Adrenal gland (tissue), 12 donors: ENCODE results near the gene WDR19. TPM values are rescaled to one million over a fixed set of nuclear protein-coding genes. Genes with fewer than 3 reads are reported as not detected.

Experiments
- DNase-seq, 7 donors: peaks; one replicate each; pipeline ENCODE4 v3.0.0-alpha.2; 2019 to 2020
- H3K27ac ChIP-seq, 5 donors: fragments of 200-600 bp; sonication (generic) in 4 of 5; 1 replicate in 3 of 5; 2 replicates in 2 of 5; pipeline versions ENCODE4 v1.5.1 to v1.8.0; 2016 to 2020; ENCODE audit warnings: mild to moderate bottlenecking in 1 of 5
- H3K27me3 ChIP-seq: fragments of 200-600 bp; 2 replicates; pipeline ENCODE4 v1.8.0; 2021
- H3K36me3 ChIP-seq, 2 donors: fragments of 200-600 bp; replicated peaks in 1 of 2; 1 replicate in 1 of 2; 2 replicates in 1 of 2; pipeline versions ENCODE4 v1.5.1 to v1.8.0; 2018 to 2022
- H3K4me1 ChIP-seq, 2 donors: fragments of 200-600 bp; replicated peaks in 1 of 2; 1 replicate in 1 of 2; 2 replicates in 1 of 2; pipeline versions ENCODE4 v1.5.1 to v1.8.0; 2018 to 2021
- H3K4me3 ChIP-seq, 4 donors: fragments of 200-600 bp; sonication (generic) in 3 of 4; one replicate each; pipeline ENCODE4 v1.5.1; 2016 to 2018
- H3K9me3 ChIP-seq, 3 donors: fragments of 200-600 bp; sonication (generic) in 1 of 3; replicated peaks in 1 of 3; 1 replicate in 2 of 3; 2 replicates in 1 of 3; pipeline versions ENCODE4 v1.5.1 to v1.8.0; 2016 to 2021
- POLR2A ChIP-seq, 2 donors: fragments of 450-650 bp; IDR thresholded peaks; one replicate each; pipeline ENCODE4 v1.6.1; 2017; ENCODE audit warnings: antibody characterized with exemption in 2 of 2, mild to moderate bottlenecking in 2 of 2, moderate library complexity in 1 of 2
- WGBS, 4 donors: extraction: QIAGEN DNeasy Blood & Tissue Kit in 2 of 4; methylation state at CpG; one replicate each; pipeline versions ENCODE4 v1.1.5 to v1.1.7; 2013 to 2017; 5-methylcytosine and 5-hydroxymethylcytosine counted together
- intact Hi-C, 2 donors: fragments of 100-400 bp; cut with DNase I; formaldehyde crosslinking; loops; one replicate each; pipeline versions ENCODE4 v1.14.1 to v1.15.0; 2022 to 2023
- polyA plus RNA-seq, 3 donors: library from polyadenylated mRNA; stranded (reverse); fragments of 200-250 nt in 2 of 3; fragments of 350-450 nt in 1 of 3; fragmentation: Illumina TruSeq in 1 of 3; extraction: RNeasy Lipid Tissue Mini Kit (QIAGEN cat#74804) in 1 of 3; gene quantifications; one replicate each; pipeline ENCODE4 v1.2.3, GENCODE V29; 2013 to 2014
- total RNA-seq, 9 donors: library from RNA; depleted of rRNA in 4 of 9; stranded (reverse); fragments of >200 nt in 4 of 9; fragments of 120-200 nt in 1 of 9; fragmentation: NEBNext Ultra II Directional in 1 of 9; extraction: Animal tissue kit (Norgen Biotek cat#: 25700) in 1 of 9; gene quantifications; one replicate each; pipeline versions ENCODE4 v1.1.0 to v1.2.4, GENCODE V29; 2013 to 2023
- TF ChIP-seq, protein P1 (sequence below), 6 experiments: fragments of 450-650 bp in 4 of 6; fragments of 200-600 bp in 2 of 6; sonication (generic) in 1 of 6; IDR thresholded peaks; 1 replicate in 5 of 6; 2 replicates in 1 of 6; pipeline versions ENCODE4 v1.5.1 to v1.8.0; 2016 to 2021; ENCODE audit warnings: antibody characterized with exemption in 6 of 6, mild to moderate bottlenecking in 2 of 6, moderate library complexity in 1 of 6
- donor health status: healthy with polysubstance abuse.
- donor health status: Bipolar disorder and iron deficiency.
- donor health status: DM: yes; HTN: yes; CAD: no.
- donor health status: DM: no; HTN: no; CAD: no.
- donor health status: DM: no; HTN: no; CAD: no.
- donor health status: DM: yes; HTN: yes; CAD: no.

WDR19 gene
- total and polyA plus RNA-seq, 12 donors, result 11.3 to 136 (median 42.6) TPM

DNA sequence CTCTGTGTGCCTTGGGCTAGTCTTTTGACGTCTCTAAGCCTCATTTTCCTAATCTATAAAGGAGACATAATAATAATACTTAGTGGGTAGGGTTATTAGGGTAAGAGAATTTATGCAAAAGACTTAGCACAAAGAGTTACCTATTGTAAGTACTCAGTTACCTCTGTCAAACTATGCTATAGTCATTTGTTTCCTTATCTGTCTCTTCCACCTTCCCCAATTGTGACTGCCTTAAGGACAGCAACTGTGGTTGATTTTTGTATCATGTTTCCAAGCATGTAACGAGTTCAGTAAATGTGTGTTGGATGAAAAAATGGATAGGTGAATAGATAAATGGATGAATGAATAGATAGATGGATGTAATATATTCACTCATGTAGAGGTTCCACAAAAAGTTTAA is 48.1 kb downstream of the WDR19 start:
- no peak overlapping the region for H3K27ac ChIP-seq
- H3K9me3 ChIP-seq, result no peaks in the 10 kb centered on the region
- TF ChIP-seq, protein P1, sequence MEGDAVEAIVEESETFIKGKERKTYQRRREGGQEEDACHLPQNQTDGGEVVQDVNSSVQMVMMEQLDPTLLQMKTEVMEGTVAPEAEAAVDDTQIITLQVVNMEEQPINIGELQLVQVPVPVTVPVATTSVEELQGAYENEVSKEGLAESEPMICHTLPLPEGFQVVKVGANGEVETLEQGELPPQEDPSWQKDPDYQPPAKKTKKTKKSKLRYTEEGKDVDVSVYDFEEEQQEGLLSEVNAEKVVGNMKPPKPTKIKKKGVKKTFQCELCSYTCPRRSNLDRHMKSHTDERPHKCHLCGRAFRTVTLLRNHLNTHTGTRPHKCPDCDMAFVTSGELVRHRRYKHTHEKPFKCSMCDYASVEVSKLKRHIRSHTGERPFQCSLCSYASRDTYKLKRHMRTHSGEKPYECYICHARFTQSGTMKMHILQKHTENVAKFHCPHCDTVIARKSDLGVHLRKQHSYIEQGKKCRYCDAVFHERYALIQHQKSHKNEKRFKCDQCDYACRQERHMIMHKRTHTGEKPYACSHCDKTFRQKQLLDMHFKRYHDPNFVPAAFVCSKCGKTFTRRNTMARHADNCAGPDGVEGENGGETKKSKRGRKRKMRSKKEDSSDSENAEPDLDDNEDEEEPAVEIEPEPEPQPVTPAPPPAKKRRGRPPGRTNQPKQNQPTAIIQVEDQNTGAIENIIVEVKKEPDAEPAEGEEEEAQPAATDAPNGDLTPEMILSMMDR (IDR thresholded peaks at IDR 0.05), result no peak
- TF ChIP-seq POLR2A (IDR thresholded peaks at IDR 0.05), result no peak
- H3K36me3 ChIP-seq, result no peaks in the 10 kb centered on the region
- no peak overlapping the region for H3K4me3 ChIP-seq
- intact Hi-C loops, result no loop called here
- WGBS, 4 donors, result 93 to 100% (median 97%) methylated on average over 2 of the region's 2 CpGs
- DNase-seq, result no peak
- no peaks in the 10 kb centered on the region for H3K27me3 ChIP-seq
- H3K4me1 ChIP-seq, result no peaks in the 10 kb centered on the region

DNA sequence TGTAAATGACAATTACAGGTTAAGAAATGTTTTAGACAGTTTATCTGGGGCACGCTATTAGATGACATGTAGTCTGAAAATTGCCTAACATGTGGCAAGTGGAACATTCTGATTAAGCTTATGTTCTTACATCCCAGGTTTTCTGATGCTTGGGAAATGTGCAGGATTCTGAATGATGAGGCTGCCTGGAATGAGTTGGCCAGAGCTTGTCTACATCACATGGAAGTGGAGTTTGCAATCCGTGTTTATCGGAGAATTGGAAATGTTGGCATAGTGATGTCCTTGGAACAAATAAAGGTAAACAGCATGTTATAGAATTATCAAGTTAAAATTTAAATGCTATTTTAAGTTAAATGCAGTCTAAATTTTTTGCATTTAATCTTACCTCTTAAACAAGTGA is 49.3 kb downstream of the WDR19 start:
- no peak for DNase-seq
- Histone ChIP-seq H3K4me1 (no peaks in the 10 kb centered on the region), H3K36me3 (peaks cover 0 to 3% of the 10 kb centered on the region in 2 donors), H3K27me3 (no peaks in the 10 kb centered on the region), H3K9me3 (no peaks in the 10 kb centered on the region), H3K4me3 (no peak overlapping the region), H3K27ac (no peak overlapping the region)
- intact Hi-C loops, result no loop called here
- WGBS, 4 donors, result 96 to 99% (median 98%) methylated on average over 3 of the region's 3 CpGs
- no peak for TF ChIP-seq POLR2A (IDR thresholded peaks at IDR 0.05)
- TF ChIP-seq, protein P1 (IDR thresholded peaks at IDR 0.05), result no peak

DNA sequence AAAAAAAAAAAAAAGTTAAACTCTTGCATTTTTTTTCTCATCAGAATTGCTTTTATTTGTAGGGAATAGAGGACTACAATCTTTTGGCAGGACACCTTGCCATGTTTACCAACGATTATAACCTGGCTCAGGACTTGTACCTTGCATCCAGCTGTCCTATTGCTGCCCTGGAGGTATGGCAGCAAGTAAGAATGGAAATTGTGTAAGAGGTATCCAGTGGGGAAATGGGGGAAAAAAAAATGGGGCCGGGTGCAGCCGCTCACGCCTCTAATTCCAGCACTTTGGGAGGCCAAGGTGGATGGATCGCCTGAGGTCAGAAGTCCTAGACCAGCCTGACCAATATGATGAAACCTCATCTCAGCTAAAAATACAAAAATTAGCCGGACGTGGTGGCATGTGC is 49.8 kb downstream of the WDR19 start:
- Histone ChIP-seq H3K9me3 (no peaks in the 10 kb centered on the region), H3K27ac (no peak overlapping the region), H3K4me3 (no peak overlapping the region), H3K36me3 (peaks cover 0 to 6% of the 10 kb centered on the region in 2 donors), H3K27me3 (no peaks in the 10 kb centered on the region), H3K4me1 (no peaks in the 10 kb centered on the region)
- intact Hi-C loops, result no loop called here
- TF ChIP-seq, protein P1 (IDR thresholded peaks at IDR 0.05), result no peak
- TF ChIP-seq POLR2A (IDR thresholded peaks at IDR 0.05), result no peak
- WGBS, 4 donors, result 86 to 97% (median 95%) methylated on average over 7 of the region's 7 CpGs
- no peak for DNase-seq

DNA sequence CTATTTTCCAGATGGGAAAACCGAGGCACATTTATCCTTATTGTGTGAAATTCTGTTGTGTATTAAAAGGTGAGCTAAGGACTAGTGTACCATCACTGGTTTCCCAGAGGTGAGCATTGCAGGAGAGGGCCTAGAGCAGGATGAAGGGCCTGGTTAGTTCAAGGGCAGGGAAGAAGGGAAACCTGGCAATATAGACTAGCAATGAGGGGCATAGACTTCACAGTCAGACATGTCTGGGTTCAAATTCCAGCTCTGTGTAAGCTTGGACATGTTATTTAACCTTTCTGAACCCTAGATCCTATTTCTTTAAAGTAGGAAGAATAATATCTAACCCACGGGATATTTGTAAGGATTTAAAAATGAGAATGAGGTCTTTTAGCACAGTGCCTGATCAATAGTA is 50.8 kb downstream of the WDR19 start:
- H3K9me3 ChIP-seq, result no peaks in the 10 kb centered on the region
- no peak overlapping the region for H3K4me3 ChIP-seq
- no peak for TF ChIP-seq POLR2A (IDR thresholded peaks at IDR 0.05)
- TF ChIP-seq, protein P1 (IDR thresholded peaks at IDR 0.05), result no peak
- no peak overlapping the region for H3K27ac ChIP-seq
- intact Hi-C loops, result no loop called here
- no peak for DNase-seq
- H3K4me1 ChIP-seq, result no peaks in the 10 kb centered on the region
- H3K36me3 ChIP-seq, result peaks cover 0 to 6% of the 10 kb centered on the region in 2 donors
- WGBS, 4 donors, result 84 to 91% (median 88%) methylated on average over 2 of the region's 2 CpGs
- H3K27me3 ChIP-seq, result no peaks in the 10 kb centered on the region
